ENCODE results near the gene STARD5. TPM values are rescaled to one million over a fixed set of nuclear protein-coding genes. Genes with fewer than 3 reads are reported as not detected.
"Not testable (repeated sequence)": the region's sequence is repeated elsewhere in the genome, so short reads cannot be mapped to it uniquely, and the experiment has no call there.

Gene STARD5
- 7.6 TPM for polyA plus RNA-seq (2012; ENCODE audit: insufficient read depth, insufficient read length)

DNA sequence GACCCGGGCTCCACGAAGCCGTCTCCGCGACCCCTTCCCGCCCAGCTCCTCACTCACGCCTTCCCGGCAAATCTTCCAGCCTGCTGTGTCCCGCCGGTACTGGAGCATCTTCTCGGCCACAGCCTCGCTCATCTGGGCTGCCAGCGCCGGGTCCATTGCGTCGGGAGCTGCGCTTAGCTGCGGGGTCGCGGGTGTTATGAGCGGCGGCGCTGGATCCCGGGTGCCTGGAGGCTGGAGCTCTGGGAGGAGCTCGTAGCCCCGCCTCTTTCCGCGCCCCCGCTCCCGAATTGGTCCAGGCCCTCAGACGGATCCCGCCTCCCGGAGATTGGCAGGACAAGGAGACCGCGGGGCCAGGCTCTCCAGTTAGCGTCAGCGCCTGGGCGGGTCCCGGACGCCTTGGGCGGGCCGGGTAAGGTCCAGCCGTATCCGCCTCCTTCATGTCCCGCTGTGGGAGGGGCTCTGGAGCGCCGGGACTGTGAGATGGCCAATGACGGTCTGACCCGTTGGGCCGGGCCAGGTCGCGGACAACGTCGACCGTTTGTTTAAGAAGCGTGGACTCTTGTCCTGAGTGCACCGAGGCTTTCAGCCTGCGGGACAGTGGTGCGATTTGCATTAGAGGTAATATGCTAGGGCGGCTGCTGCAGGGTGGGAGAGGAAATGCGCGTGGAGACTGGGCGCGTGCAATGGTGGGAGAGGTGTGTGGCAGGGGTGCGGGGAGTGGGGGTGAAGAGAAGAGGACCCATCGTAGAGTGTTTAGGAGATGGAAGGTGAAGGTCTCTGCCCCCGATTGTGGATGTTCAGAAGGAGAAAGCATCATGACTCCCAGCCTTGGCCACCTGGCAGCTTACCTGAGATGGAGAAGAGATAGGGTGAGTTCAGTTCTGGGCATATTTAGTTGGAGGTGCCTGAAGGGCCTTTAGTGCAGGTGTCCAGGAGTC lies at the start of gene STARD5:
TSS of gene STARD5 (minus strand) at position 198 of the 938 bp plus-strand sequence. CDS start at position 156, 42 bp downstream.
- DNase-seq (ENCODE audit: low read depth, low spot score), result peak; percentile 86
- peak within 1 kb of the TSS; percentile 75 for H3K4me3 ChIP-seq (ENCODE audit: low read length)

GRCh38 chr15:81373176-81373575 lies 49.2 kb upstream of the STARD5 start:
- H3K4me3 ChIP-seq (ENCODE audit: low read length), result no peak overlapping the region
- no peak for DNase-seq (ENCODE audit: low read depth, low spot score)

DNA sequence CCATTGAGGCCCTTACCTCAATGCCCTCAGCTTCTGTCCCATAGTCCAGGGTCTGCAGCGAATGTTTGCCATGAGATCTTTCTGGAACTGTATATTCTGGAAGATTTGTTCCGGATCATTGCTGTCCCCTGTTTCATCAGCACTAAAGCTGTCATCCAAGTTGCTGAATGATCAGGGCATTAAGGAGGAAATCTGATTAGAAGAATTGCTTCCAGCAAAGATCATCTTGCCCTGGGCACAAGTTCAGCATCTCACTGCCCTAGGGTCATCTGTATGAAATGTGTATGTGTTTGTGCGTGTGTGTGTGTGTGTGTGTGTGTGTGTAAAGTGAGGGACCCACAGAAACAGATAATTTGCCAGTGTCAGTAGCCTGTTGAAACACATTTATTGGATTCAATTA lies 48.6 kb upstream of the STARD5 start:
- DNase-seq (ENCODE audit: low read depth, low spot score), result no peak
- H3K4me3 ChIP-seq (ENCODE audit: low read length), result no peak overlapping the region

DNA sequence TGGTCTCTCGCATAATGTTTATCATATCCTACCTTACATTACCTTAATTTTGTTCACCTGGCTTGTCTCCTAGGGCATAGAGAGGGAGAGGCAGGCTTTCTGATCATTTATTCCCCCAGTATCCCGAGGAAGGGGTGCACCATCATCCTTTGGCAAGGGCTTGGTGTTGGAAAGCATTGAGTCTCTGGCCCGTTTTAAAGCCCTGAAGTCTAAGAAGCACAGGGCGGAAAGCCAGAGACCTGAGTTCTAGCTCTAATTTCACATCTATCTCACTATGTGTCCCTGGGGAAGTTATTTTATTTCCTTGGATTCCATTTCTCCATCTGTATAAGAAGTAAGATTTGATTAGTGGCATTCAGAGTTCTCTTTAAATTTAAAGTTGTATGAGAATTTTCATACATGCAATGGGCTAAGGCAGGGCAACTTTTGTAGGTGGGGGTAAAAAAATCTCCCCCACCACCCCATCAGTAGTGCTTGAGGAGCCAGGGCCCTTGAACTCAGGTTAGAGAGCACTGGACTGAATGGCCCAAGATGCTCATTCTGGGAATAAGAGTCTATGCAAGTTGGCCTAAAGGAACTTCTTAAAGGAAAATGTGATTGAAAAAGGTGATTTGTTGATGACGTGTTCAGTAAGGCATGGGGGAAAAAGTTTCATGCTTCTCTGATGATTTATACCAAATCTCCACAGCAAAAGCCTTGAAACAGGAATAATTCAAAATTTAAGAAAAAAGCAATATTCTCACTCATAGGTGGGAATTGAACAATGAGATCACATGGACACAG lies 40.0 kb upstream of the STARD5 start:
- no peak for DNase-seq (ENCODE audit: low read depth, low spot score)
- no peak overlapping the region for H3K4me3 ChIP-seq (ENCODE audit: low read length)

GRCh38 chr15:81363276-81363675 lies 39.3 kb upstream of the STARD5 start:
- no peak overlapping the region for H3K4me3 ChIP-seq (ENCODE audit: low read length)

DNA sequence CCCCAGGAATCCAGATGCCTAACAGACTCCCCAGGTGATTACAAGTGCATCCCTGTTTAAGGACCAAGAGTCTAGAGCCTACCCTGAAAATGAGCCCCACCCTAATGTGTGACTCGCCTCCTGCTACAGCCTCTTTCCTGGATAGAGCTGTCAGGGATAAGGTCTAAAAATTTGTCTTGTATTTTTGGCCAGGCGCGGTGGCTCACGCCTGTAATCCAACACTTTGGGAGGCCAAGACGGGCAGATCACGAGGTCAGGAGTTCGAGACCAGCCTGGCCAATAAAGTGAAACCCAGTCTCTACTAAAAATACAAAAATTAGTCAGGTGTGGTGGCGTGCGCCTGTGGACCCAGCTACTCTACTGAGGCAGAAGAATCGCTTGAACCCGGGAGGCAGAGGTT lies 38.8 kb upstream of the STARD5 start:
- DNase-seq (ENCODE audit: low read depth, low spot score), result no peak

More at GRCh38 chr15:81363276-81363675, 39.3 kb upstream of the STARD5 start:
- no peak for DNase-seq (ENCODE audit: low read depth, low spot score)

DNA sequence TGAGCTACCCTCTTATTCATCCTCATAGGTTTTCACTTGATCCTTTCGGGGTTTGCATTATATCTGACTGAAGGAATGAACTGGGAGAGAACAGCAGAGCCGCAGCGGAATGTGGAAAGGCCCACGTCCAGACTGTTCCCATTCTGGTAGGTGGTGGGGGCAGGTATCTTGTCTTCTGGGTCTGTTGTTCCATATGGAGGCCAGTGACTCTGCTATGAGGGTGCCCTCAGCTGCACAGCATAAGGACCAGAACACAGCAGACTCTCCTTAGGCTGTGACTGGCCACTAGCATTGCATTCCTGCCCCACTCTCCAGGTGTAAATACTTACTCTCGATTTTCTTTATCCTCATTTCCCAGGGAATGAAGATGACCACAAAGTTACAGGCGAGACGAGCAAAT lies 38.0 kb upstream of the STARD5 start:
- H3K4me3 ChIP-seq (ENCODE audit: low read length), result no peak overlapping the region
- DNase-seq (ENCODE audit: low read depth, low spot score), result no peak

More for the DNA sequence above, 38.8 kb upstream of the STARD5 start:
- no peak overlapping the region for H3K4me3 ChIP-seq (ENCODE audit: low read length)

GRCh38 chr15:81360491-81360890 lies 36.5 kb upstream of the STARD5 start:
- no peak overlapping the region for H3K4me3 ChIP-seq (ENCODE audit: low read length)
- DNase-seq (ENCODE audit: low read depth, low spot score), result no peak

- no peak for DNase-seq (ENCODE audit: low read depth, low spot score)
- no peak overlapping the region for H3K4me3 ChIP-seq (ENCODE audit: low read length)
Measured at GRCh38 chr15:81358248-81358647, 34.3 kb upstream of the STARD5 start.

DNA sequence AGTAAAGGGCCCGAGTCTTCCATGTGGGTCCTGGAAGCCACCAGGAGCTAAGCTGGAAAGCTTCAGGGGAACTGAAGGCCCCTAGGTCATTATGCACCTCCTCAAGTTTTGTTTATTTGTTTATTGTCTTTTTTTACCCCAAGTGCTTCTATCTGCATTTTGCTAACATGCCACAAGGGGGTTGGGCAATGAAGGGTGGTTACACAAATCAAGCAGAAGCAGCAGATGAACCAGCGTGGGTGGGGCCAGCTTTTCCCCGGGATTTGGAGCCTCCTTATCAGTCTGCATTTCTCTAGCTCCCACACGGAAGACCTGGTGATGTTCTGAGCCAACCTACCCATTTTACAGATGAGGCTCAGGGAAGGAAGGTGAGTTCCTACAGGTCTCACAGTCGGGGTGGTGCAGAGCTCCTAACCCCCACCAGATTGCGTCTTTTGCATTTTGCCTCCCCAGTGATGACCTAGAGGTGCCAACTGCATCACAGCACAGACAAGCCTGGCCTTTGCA lies 33.3 kb upstream of the STARD5 start:
- DNase-seq (ENCODE audit: low read depth, low spot score), result peak; percentile 8
- no peak overlapping the region for H3K4me3 ChIP-seq (ENCODE audit: low read length)

DNA sequence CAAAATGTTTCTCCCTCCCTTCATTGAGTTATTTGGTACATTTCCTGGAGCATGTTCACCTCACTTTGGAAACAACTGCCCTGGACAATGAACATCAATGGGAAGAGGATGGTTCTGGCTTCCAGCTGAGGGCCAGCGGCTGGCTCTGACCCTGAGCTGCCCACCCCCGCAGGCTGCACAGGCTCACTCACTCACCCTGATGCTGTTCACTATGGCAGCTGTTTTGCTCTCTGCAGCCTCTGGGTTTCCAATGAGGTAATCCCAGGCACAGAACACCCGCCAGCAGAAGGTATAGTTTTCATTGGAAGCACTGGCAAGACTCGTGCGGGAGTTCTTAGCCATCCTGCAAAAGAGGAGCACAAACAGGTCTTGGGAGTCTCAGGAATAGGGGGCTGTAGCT lies 32.3 kb upstream of the STARD5 start:
- no peak for DNase-seq (ENCODE audit: low read depth, low spot score)

GRCh38 chr15:81351651-81352050 lies 27.7 kb upstream of the STARD5 start:
- no peak for DNase-seq (ENCODE audit: low read depth, low spot score)
- H3K4me3 ChIP-seq (ENCODE audit: low read length), result no peak overlapping the region

More for the DNA sequence above, 32.3 kb upstream of the STARD5 start:
- no peak overlapping the region for H3K4me3 ChIP-seq (ENCODE audit: low read length)

DNA sequence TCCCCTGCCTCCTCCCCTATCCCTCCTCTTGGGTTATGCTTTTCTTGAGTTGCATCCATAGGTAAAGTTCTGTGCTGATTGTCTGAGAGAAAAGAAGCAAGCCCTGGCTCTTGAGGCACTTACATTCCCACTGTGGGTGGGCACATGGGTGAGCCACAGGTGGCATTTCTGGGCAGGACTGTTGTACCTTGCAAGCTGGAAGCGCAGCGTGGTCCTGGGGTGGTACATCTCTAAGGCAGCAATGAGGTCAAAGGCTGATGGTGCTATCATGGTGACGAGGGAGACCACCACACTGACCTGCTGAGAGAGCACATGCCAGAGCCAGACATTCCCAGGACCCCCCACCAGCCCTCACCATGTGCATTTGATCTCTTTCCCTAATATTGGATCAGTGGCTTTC lies 25.3 kb upstream of the STARD5 start:
- DNase-seq (ENCODE audit: low read depth, low spot score), result no peak
- no peak overlapping the region for H3K4me3 ChIP-seq (ENCODE audit: low read length)

DNA sequence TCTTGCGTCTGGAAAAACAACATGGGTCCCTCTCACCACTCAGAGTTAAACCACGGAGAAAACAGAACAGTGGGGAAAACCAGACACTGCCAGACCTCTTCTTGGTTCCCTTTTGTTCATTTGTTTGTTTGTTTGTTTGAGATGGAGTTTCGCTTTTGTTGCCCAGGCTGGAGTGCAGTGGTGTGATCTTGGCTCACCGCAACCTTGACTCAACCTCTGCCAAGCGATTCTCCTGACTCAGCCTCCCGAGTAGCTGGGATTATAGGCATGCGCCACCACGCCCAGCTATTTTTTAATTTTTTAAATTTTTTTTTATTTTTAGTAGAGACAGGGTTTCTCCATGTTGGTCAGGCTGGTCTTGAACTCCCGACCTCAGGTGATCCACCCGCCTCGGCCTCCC lies 24.8 kb upstream of the STARD5 start:
- not testable (repeated sequence) for DNase-seq (ENCODE audit: low read depth, low spot score)

DNA sequence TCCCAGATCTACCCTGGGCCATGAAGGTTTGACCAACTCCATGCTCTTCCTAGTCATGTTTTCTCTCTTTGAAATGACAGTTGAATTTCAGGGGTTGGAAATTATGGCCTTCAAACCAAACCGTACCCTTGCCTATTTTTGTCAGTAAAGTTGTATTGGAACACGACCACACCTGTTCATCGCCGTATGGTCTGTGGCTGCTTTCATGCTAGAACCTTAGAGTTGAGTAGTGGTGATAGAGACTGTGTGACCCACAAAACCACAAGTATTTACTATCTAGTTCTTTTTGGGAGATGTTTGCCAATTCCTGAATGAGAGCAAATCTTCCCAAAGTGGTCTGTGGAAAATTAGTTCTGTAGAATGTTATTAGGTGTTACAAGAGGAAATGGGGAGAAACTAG lies 24.0 kb upstream of the STARD5 start:
- peak; percentile 12 for DNase-seq (ENCODE audit: low read depth, low spot score)
- H3K4me3 ChIP-seq (ENCODE audit: low read length), result no peak overlapping the region

More for the DNA sequence above, 24.8 kb upstream of the STARD5 start:
- not testable (repeated sequence) for H3K4me3 ChIP-seq (ENCODE audit: low read length)

- no peak overlapping the region for H3K4me3 ChIP-seq (ENCODE audit: low read length)
- no peak for DNase-seq (ENCODE audit: low read depth, low spot score)
Measured at GRCh38 chr15:81346611-81347010, 22.7 kb upstream of the STARD5 start.

GRCh38 chr15:81343371-81343770 lies 19.4 kb upstream of the STARD5 start:
- no peak for DNase-seq (ENCODE audit: low read depth, low spot score)
- no peak overlapping the region for H3K4me3 ChIP-seq (ENCODE audit: low read length)

- no peak overlapping the region for H3K4me3 ChIP-seq (ENCODE audit: low read length)
- DNase-seq (ENCODE audit: low read depth, low spot score), result no peak
Measured at GRCh38 chr15:81341351-81341750, 17.4 kb upstream of the STARD5 start.

GRCh38 chr15:81339851-81340250 lies 15.9 kb upstream of the STARD5 start:
- DNase-seq (ENCODE audit: low read depth, low spot score), result no peak
- no peak overlapping the region for H3K4me3 ChIP-seq (ENCODE audit: low read length)

- no peak for DNase-seq (ENCODE audit: low read depth, low spot score)
- no peak overlapping the region for H3K4me3 ChIP-seq (ENCODE audit: low read length)
Measured at GRCh38 chr15:81339321-81339720, 15.4 kb upstream of the STARD5 start.
